Activated T-helper 2 cell treated with anti-CD3 and anti-CD28 coated beads, Interferon-gamma antibody, Interleukin-2, Interleukin-4, amounts not matched to agents 10 μg/mL and 5 μg/mL and 100 μg/mL, durations not matched to agents 14 hours and 24 hours and 36 hours (primary cell): ENCODE measurements around the gene CAPN2. TPM values are rescaled to one million over a fixed set of nuclear protein-coding genes. Genes with fewer than 3 reads are reported as not detected.

Experiments used
- DNase-seq: peaks from one replicate; pipeline ENCODE4 v3.0.0; 2021; ENCODE audit warnings: low spot score
- H3K27ac Mint-ChIP-seq: one replicate; pipeline ENCODE4 v1.8.0; 2021; ENCODE audit warnings: mixed read lengths
- H3K27me3 Mint-ChIP-seq: one replicate; pipeline ENCODE4 v1.8.0; 2021; ENCODE audit warnings: low read depth, mixed read lengths
- H3K36me3 Mint-ChIP-seq: one replicate; pipeline ENCODE4 v1.8.0; 2021; ENCODE audit warnings: low read depth, mixed read lengths
- H3K4me1 Mint-ChIP-seq: one replicate; pipeline ENCODE4 v1.8.0; 2021; ENCODE audit warnings: low read depth, mixed read lengths
- H3K4me3 Mint-ChIP-seq: one replicate; pipeline ENCODE4 v1.8.0; 2021; ENCODE audit warnings: low read depth, mild to moderate bottlenecking, moderate library complexity, mixed read lengths
- H3K9me3 Mint-ChIP-seq: one replicate; pipeline ENCODE4 v1.8.0; 2021; ENCODE audit warnings: mixed read lengths
- intact Hi-C: fragments of 100-400 bp; cut with micrococcal nuclease; formaldehyde crosslinking; loops from one replicate; pipeline ENCODE4 v1.15.1; 2023
- total RNA-seq: library from RNA; stranded (reverse); gene quantifications from 2 replicates; pipeline ENCODE4 v1.2.3, GENCODE V29; 2022

The CAPN2 gene
- total RNA-seq, 1 donor from 2014 or later, result 91.3 TPM

DNA sequence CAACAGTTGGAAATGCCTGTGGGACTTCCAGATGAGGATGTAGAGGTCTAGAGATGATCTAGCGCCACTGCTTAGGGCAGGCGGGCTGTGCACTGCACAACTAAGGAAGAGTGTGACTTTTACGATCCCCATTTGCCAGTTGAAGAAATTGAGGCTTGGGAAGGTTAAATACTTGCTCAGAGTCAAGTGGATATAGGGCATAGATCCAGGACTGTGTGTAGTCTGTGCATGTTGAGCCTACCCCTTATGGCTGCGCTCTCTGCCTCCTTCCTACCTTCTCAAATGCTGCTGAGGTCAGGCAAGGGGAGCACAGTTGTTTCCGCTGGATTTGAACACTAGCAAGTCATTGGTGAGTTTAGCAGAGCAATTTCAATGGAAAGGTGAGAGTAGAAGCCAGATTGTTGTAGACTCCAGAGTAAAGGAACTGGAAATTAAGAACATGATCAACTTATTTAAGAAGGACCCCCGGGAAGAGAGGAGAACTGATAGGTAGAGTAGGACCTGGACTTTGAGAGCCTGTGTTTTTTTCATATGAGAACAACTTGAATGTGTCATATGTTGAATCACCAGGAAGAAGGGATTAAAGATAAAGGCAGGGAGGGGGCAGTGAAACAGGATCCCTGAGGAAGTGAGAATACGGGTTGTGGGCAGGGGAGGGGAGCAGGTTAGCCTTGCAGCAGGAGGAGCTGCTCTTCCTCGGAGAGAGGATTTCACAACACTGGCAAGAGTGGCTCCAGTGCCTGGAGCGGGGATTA lies 2.7 kb downstream of the CAPN2 start:
- intact Hi-C loops, result loop anchor here (5.0 kb wide), 1 partner anchor 117 kb away; no protein-coding TSS in a partner anchor
- Mint-ChIP-seq H3K27ac (peak overlapping the region; percentile 79), H3K4me3 (peak overlapping the region; percentile 62), H3K4me1 (peaks cover 65% of the 10 kb centered on the region), H3K9me3 (no peaks in the 10 kb centered on the region), H3K36me3 (peaks cover 37% of the 10 kb centered on the region), H3K27me3 (no peaks in the 10 kb centered on the region)
- DNase-seq, result no peak

DNA sequence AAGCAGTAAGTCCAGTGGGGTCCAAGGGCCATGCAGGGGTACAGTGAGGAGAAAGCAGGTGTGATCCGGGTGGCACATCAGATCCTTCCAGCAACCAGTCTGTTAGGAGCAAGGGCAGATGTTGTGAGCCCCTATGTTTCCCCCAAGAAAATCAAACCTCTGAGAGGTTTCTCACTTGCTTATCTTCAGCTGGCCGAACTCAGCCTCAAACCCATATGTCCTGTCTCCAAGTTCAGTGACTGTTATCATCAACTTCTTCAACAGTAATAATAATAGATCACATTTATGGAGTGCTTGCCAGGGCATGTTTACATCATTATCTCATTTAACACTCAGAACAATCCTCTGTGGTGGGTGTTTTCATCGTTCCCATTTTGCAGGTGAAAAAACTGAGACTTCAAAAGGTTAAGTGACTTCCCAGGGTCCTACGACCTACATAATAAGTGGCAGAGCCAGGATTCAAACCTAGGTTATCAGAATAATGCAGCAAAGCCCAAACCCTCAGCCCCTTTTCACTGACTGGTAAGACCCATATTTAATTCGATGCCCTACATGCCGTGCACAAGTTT lies 3.3 kb downstream of the CAPN2 start:
- peak overlapping the region; percentile 79 for H3K27ac Mint-ChIP-seq
- intact Hi-C loops, result loop anchor here (5.0 kb wide), 1 partner anchor 117 kb away; no protein-coding TSS in a partner anchor
- no peak for DNase-seq
- H3K36me3 Mint-ChIP-seq, result peaks cover 42% of the 10 kb centered on the region
- peak overlapping the region; percentile 62 for H3K4me3 Mint-ChIP-seq
- peaks cover 69% of the 10 kb centered on the region for H3K4me1 Mint-ChIP-seq
- no peaks in the 10 kb centered on the region for H3K27me3 Mint-ChIP-seq
- H3K9me3 Mint-ChIP-seq, result no peaks in the 10 kb centered on the region

GRCh38 chr1:223716302-223716862 lies 4.0 kb downstream of the CAPN2 start:
- Mint-ChIP-seq H3K4me3 (peak overlapping the region; percentile 51), H3K27ac (peak overlapping the region; percentile 69), H3K36me3 (peaks cover 47% of the 10 kb centered on the region), H3K9me3 (no peaks in the 10 kb centered on the region), H3K27me3 (no peaks in the 10 kb centered on the region), H3K4me1 (peaks cover 69% of the 10 kb centered on the region)
- peak; percentile 64 for DNase-seq
- intact Hi-C loops, result loop anchor here (5.0 kb wide), 1 partner anchor 116 kb away; no protein-coding TSS in a partner anchor

DNA sequence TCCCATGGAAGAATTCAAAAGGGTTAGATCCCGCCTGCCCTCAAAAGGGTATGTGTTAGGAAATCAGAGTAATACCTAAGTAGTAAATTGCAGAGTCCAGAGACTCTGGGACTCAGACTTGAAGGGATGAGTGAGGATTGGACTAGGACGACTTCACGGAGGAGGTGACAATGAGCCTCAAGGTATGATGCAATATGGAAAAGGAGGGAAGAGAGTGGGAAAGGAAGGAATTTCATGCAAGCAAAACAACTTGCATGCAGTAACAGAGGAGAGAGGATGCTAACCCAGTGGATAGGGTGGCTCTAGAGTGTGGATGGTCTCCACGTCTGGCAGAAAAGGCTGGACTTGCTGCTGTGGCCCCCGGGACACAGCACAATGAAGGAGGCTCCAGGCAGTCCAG lies 4.8 kb downstream of the CAPN2 start:
- Mint-ChIP-seq H3K27ac (peak overlapping the region; percentile 69), H3K4me3 (peak overlapping the region; percentile 51), H3K36me3 (peaks cover 54% of the 10 kb centered on the region), H3K9me3 (no peaks in the 10 kb centered on the region), H3K4me1 (peaks cover 70% of the 10 kb centered on the region), H3K27me3 (no peaks in the 10 kb centered on the region)
- DNase-seq, result no peak
- intact Hi-C loops, result loop anchor here (5.0 kb wide), 1 partner anchor 115 kb away; no protein-coding TSS in a partner anchor

- Mint-ChIP-seq H3K27me3 (no peaks in the 10 kb centered on the region), H3K9me3 (no peaks in the 10 kb centered on the region)
- intact Hi-C loops, result loop anchor here (1.0 to 5.0 kb wide), 2 partner anchors 8 to 114 kb away; no protein-coding TSS in a partner anchor
These were observed 5.5 kb downstream of the CAPN2 start for GRCh38 chr1:223717695-223718363.

GRCh38 chr1:223718850-223719249 lies 6.5 kb downstream of the CAPN2 start:
- H3K27ac Mint-ChIP-seq, result no peak overlapping the region
- no peaks in the 10 kb centered on the region for H3K27me3 Mint-ChIP-seq
- H3K36me3 Mint-ChIP-seq, result peaks cover 61% of the 10 kb centered on the region
- no peaks in the 10 kb centered on the region for H3K9me3 Mint-ChIP-seq
- no peak overlapping the region for H3K4me3 Mint-ChIP-seq
- intact Hi-C loops, result loop anchor here (1.0 to 5.0 kb wide), 2 partner anchors 7 to 113 kb away; no protein-coding TSS in a partner anchor
- no peak for DNase-seq
- H3K4me1 Mint-ChIP-seq, result peaks cover 72% of the 10 kb centered on the region

More at GRCh38 chr1:223717695-223718363, 5.5 kb downstream of the CAPN2 start:
- H3K4me1 Mint-ChIP-seq, result peaks cover 72% of the 10 kb centered on the region
- H3K27ac Mint-ChIP-seq, result peak overlapping the region; percentile 69
- H3K4me3 Mint-ChIP-seq, result no peak overlapping the region
- peaks cover 56% of the 10 kb centered on the region for H3K36me3 Mint-ChIP-seq
- DNase-seq, result no peak

DNA sequence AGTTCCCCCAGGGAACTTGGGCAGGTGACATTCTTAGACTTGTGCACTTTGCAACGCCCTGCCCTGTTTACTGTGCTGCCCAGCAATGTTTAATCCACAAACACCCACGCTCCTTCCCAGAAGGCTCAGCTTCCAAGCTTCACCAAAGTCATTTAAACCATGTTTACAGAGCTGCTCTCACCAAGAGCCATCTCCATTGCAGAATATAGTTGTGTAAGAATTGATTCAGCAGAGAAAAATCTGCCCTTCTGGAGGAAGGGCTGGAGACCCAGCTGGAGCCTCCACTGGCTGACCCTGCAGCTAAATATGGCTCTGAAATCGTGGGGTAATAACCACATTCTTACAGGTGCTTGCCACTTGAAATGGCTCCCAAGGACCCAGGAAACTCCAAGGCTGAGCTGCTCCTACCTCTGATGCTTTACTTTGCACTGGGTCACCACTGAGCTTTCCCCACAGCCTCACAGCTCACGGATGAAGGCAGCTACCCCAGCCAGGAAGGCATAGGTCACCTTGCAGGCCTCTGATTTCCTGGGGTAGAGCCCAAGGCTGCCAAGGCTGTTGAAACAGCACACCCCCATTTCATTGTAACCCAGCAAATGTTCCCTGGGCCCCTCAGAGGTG lies 8.7 kb downstream of the CAPN2 start:
- H3K9me3 Mint-ChIP-seq, result no peaks in the 10 kb centered on the region
- H3K27me3 Mint-ChIP-seq, result no peaks in the 10 kb centered on the region
- H3K4me3 Mint-ChIP-seq, result no peak overlapping the region
- peak overlapping the region; percentile 53 for H3K27ac Mint-ChIP-seq
- DNase-seq, result no peak
- intact Hi-C loops, result no loop called here
- peaks cover 67% of the 10 kb centered on the region for H3K4me1 Mint-ChIP-seq
- peaks cover 77% of the 10 kb centered on the region for H3K36me3 Mint-ChIP-seq

- no peak for DNase-seq
- intact Hi-C loops, result no loop called here
- Mint-ChIP-seq H3K4me3 (no peak overlapping the region), H3K27me3 (no peaks in the 10 kb centered on the region), H3K4me1 (peaks cover 67% of the 10 kb centered on the region), H3K27ac (no peak overlapping the region), H3K9me3 (no peaks in the 10 kb centered on the region), H3K36me3 (peaks cover 79% of the 10 kb centered on the region)
These were observed 9.6 kb downstream of the CAPN2 start for GRCh38 chr1:223721658-223722607.

GRCh38 chr1:223723351-223723904 lies 11.1 kb downstream of the CAPN2 start:
- H3K9me3 Mint-ChIP-seq, result no peaks in the 10 kb centered on the region
- H3K27me3 Mint-ChIP-seq, result no peaks in the 10 kb centered on the region
- peaks cover 80% of the 10 kb centered on the region for H3K36me3 Mint-ChIP-seq
- peaks cover 65% of the 10 kb centered on the region for H3K4me1 Mint-ChIP-seq
- no peak overlapping the region for H3K4me3 Mint-ChIP-seq
- no peak overlapping the region for H3K27ac Mint-ChIP-seq
- intact Hi-C loops, result no loop called here
- no peak for DNase-seq

- Mint-ChIP-seq H3K27me3 (no peaks in the 10 kb centered on the region), H3K27ac (peak overlapping the region; percentile 74), H3K4me3 (no peak overlapping the region), H3K9me3 (no peaks in the 10 kb centered on the region), H3K4me1 (peaks cover 66% of the 10 kb centered on the region), H3K36me3 (peaks cover 77% of the 10 kb centered on the region)
- no peak for DNase-seq
- intact Hi-C loops, result no loop called here
These were observed 12.0 kb downstream of the CAPN2 start for GRCh38 chr1:223724376-223724775.

- peak overlapping the region; percentile 97 for H3K27ac Mint-ChIP-seq
- intact Hi-C loops, result no loop called here
- no peak for DNase-seq
- H3K4me3 Mint-ChIP-seq, result no peak overlapping the region
- H3K36me3 Mint-ChIP-seq, result peaks cover 74% of the 10 kb centered on the region
- no peaks in the 10 kb centered on the region for H3K27me3 Mint-ChIP-seq
- H3K9me3 Mint-ChIP-seq, result no peaks in the 10 kb centered on the region
- H3K4me1 Mint-ChIP-seq, result peaks cover 65% of the 10 kb centered on the region
These were observed 13.2 kb downstream of the CAPN2 start for GRCh38 chr1:223725578-223725977.
